H1 (cell line): ENCODE measurements around the gene OSGEP.

Experiments used
- ASH2L ChIP-seq: fragments of 200-600, 300-600 bp; sonication (generic); IDR thresholded peaks from one replicate; pipeline ENCODE4 v1.7.1; 2017; ENCODE audit warnings: low read length
- CTCF ChIP-seq, 3 experiments: IDR thresholded peaks; 1 replicate in 2 of 3; 2 replicates in 1 of 3; pipeline versions ENCODE4 v1.5.1 to v1.6.1; 2011; ENCODE audit warnings: low read length in 3 of 3, mild to moderate bottlenecking in 3 of 3, inconsistent platforms in 2 of 3, low read depth in 1 of 3, moderate library complexity in 1 of 3; ENCODE audit not compliant: insufficient read depth in 1 of 3; ENCODE audit errors: control extremely low read depth in 1 of 3
- EP300 ChIP-seq, 2 experiments: IDR thresholded peaks; 1 replicate in 1 of 2; 2 replicates in 1 of 2; pipeline ENCODE4 v1.6.1; 2011 to 2012; ENCODE audit warnings: low read depth in 2 of 2, low read length in 2 of 2, mild to moderate bottlenecking in 2 of 2, borderline replicate concordance in 1 of 2, inconsistent platforms in 1 of 2, moderate library complexity in 1 of 2
- GTF2F1 ChIP-seq: IDR thresholded peaks from 2 replicates; pipeline ENCODE4 v1.6.1; 2012; ENCODE audit warnings: low read depth, low read length, improper control_type of control experiment, borderline replicate concordance
- KDM1A ChIP-seq: fragments of 200-600, 300-600 bp; sonication (generic); IDR thresholded peaks from 2 replicates; pipeline ENCODE4 v1.7.1; 2016; ENCODE audit warnings: mild to moderate bottlenecking, low read length, borderline replicate concordance
- POLR2AphosphoS5 ChIP-seq: IDR thresholded peaks from 2 replicates; pipeline ENCODE4 v1.6.1; 2011; ENCODE audit warnings: low read depth, low read length
- RAD21 ChIP-seq, 2 experiments: IDR thresholded peaks in 1 of 2; conservative IDR thresholded peaks in 1 of 2; 2 replicates each; pipeline ENCODE4 v1.6.1; 2011; ENCODE audit warnings: low read depth in 2 of 2, low read length in 2 of 2, improper control_type of control experiment in 1 of 2, inconsistent platforms in 1 of 2, mild to moderate bottlenecking in 1 of 2, moderate library complexity in 1 of 2
- SP1 ChIP-seq: IDR thresholded peaks from 2 replicates; pipeline ENCODE4 v1.6.1; 2011; ENCODE audit warnings: low read depth, low read length
- ZNF274 ChIP-seq: IDR thresholded peaks from 2 replicates; pipeline ENCODE4 v1.7.0; 2012; ENCODE audit warnings: low read length, borderline replicate concordance; ENCODE audit errors: extremely low read depth

- no peak for TF ChIP-seq EP300 (IDR thresholded peaks at IDR 0.05; ENCODE audit: borderline replicate concordance in 1 of 2, low read depth in 2 of 2, low read length in 2 of 2)
- TF ChIP-seq RAD21 (IDR thresholded peaks at IDR 0.05 in 1 of 2, conservative IDR thresholded peaks at IDR 0.05 in 1 of 2; ENCODE audit: low read depth in 2 of 2, low read length in 2 of 2): no peak
- TF ChIP-seq ZNF274: no peak
- no peak for TF ChIP-seq GTF2F1
- TF ChIP-seq POLR2AphosphoS5: no peak
- no peak for TF ChIP-seq ASH2L
- TF ChIP-seq CTCF (IDR thresholded peaks at IDR 0.05; ENCODE audit: control extremely low read depth in 1 of 3, insufficient read depth in 1 of 3, low read depth in 1 of 3, low read length in 3 of 3): no peak
- no peak for TF ChIP-seq SP1
- TF ChIP-seq KDM1A: no peak
Observed at GRCh38 chr14:20490563-20490962, 36.0 kb upstream of the OSGEP start.
